RKO (cell line): ENCODE data around the gene FAM78A.
A peak's percentile ranks its signal among the peaks of the same experiment; 100 is the strongest.
"Not testable (repeated sequence)": the region's sequence is repeated elsewhere in the genome, so short reads cannot be mapped to it uniquely, and the experiment has no call there.

Experiments used
- DNase-seq: peaks from one replicate; pipeline ENCODE4 v3.0.0-alpha.2; 2016; ENCODE audit warnings: low spot score

The FAM78A gene

DNA sequence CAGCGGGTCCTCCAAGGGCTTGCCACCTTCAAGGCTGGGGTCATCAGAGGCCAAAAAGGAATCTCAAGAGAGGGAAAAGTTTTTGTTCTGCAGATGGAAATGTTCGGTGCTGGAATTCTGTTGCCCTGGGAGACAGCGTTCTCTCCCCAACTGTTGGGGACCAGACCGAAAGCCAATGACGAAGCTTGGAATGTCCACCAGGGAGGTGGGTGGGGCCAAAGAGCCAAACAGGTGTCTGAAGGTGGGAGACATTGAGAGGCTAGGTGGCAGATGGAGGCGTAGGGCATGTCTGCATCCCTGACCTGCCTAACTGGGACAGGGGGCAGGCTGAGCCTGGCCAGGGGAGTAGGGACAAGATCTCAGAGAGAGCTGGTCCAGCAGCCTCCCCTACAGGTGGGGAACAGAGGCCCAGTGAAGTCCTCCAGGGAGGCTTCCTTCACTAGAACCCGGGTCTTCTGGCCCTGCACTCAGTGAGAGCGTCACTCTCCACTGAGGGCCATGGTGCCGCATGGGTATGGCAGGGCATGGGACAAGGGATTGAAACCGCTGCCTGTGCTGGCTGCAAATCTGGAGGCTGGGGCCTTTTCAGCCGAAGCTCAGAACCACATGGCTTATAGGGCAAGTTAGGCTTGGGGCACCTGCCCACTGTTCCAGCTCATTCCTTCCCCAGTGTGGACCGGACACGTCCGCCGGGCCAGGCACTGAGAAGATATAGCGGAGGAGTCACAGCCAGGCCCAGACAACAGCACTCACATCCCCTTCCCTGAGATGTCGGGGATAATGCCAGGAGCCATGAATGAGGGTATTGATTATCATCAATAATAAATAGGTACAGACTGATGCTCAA, 5.0 kb upstream of the FAM78A start:
- DNase-seq: no peak

DNA sequence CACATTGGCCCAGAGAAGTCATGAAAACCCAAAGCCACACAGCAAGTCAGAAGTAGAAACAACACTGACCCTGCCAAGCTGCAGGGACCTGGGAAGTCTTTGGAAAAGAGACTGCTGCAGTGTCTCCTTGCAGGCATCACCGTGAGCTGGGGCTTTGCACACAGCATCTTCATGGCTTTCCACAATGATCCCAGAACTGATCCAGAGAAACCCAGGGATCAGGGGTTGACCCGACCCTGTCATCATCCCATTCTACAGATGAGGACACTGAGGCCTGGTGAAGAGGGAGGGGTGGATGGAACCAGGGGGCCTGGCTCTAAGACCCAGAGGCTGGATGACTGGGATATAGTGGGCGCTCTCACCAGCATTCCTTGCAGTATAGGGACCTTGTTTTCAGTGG, 4.3 kb upstream of the FAM78A start:
- DNase-seq: no peak

DNA sequence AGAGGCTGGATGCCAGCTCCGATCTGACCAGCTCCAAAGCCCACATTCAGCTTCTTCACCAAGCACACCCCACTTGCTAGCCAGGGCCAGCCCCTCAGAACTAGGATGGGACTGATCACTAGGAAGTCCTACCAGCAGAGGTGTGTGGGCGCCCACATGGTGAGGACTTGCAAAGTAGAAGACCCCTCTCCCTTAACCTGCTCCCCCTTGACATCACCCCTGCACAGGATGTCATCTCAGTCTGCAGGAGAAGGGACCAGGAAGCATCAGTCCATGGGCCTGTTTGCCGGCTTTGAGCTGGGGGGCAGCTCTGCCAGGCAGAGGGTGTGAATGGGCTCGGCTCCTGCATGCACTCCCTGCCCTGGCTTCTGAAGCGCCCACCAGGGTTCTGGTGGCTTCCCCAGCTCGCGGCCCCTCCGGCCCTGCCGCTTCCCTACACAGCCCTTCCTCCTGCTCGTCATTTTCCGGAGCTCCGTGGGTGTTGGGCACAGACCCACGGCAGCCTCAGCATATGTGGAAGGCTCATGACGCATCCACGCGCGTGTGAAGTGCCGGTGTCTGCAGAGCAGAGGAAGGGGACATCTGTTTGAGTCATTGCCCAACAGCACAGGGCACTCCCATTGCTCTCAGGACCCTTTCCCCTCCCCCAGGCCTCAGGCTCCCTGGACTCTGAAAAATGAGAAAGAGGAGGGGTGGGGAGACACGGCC, 3.7 kb upstream of the FAM78A start:
- DNase-seq: no peak

- no peak for DNase-seq
Observed at GRCh38 chr9:131279196-131279862, 3.0 kb upstream of the FAM78A start.

GRCh38 chr9:131278702-131279111, 2.4 kb upstream of the FAM78A start:
- no peak for DNase-seq

GRCh38 chr9:131277910-131278701, 1.8 kb upstream of the FAM78A start:
- peak; percentile 89 for DNase-seq

DNA sequence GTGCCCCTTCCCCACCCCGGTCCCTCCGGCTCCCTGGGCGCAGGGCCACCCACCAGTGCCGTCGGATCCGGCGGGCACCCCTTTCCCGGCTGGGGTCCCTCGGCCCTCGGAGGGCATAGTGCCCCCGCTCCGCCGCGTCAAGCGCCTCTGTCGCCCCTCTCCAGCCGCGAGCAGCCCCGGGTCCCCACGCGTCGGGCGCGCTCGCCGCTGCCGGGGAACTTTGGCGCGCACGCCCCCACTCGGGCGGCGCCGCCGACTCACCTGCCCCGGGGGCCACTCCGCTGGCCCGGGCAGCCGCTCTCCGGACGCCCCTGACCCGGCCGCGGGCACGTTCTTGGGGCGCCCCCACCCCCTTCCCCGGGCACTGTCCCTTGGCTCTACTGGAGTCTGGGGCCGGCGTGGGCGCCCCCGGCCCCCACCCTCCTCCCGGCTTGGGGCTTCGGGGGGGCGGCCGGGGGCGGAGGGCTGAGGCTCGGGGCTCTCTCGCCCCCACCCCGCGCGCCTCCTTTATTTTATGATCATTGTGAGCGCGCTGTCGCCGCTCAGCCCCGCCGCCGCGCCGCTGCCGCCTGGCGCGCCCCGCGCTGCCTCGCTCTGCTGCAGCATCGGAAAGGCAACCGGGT, 1.1 kb upstream of the FAM78A start:
- DNase-seq: no peak

DNA sequence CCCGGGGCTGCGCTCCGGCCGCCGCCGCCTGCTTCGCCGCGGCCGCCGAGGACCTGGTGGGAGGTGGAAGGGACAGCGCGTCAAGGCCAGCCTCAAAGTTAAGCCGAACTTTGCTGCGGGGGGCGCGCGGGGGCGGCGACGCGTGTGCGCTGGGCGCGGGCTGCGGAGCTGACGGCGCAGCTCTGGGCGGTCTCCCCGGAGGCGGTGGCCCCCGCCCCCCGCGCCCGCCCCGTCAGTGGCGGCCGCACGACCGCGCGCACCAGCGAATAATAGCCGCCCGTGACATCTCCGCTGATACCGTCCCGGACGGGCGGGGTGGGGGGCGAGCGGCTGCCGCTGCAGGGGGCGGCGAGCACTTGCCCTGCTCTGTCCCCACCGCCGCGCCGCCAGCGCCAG, 579 bp upstream of the FAM78A start:
- DNase-seq: no peak

DNA sequence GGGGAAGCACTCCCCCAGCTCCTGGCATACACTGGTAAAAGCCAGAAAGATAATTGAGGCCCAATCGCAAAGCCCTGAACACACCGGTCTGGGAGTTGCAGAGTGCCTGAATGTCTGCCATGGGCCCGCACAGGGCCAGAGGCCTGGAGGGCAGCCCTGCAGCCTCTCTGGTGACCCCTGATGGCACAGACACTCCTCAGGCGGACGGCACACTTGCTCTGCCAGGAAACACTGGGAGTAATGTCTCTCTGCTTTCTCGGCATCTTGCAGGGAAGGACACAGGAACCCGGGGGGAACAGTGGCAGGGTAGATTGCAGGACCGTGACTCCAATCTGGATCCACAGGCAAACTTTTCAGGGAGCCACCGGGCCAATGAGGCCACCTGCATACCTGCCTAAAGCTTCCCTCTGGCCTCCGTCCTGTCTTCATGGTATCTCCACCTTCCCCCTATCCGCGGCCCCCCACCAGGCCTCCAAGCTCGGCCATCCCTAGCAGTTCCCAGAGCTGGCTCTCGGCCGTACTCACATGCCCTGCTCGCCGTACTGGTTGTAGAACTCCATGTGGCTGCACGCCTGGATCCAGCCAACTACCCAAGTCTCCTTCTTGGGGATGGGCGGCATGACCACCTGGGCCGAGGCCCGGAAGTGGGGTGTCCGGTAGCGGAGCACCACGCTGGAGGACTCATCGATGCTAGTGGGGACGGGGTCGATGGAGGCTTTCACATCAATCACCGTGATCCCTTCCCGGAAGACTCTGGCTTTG, 797 bp downstream of the FAM78A start:
- peak; percentile 66 for DNase-seq

- no peak for DNase-seq
Observed at GRCh38 chr9:131274674-131275331, 1.5 kb downstream of the FAM78A start.

DNA sequence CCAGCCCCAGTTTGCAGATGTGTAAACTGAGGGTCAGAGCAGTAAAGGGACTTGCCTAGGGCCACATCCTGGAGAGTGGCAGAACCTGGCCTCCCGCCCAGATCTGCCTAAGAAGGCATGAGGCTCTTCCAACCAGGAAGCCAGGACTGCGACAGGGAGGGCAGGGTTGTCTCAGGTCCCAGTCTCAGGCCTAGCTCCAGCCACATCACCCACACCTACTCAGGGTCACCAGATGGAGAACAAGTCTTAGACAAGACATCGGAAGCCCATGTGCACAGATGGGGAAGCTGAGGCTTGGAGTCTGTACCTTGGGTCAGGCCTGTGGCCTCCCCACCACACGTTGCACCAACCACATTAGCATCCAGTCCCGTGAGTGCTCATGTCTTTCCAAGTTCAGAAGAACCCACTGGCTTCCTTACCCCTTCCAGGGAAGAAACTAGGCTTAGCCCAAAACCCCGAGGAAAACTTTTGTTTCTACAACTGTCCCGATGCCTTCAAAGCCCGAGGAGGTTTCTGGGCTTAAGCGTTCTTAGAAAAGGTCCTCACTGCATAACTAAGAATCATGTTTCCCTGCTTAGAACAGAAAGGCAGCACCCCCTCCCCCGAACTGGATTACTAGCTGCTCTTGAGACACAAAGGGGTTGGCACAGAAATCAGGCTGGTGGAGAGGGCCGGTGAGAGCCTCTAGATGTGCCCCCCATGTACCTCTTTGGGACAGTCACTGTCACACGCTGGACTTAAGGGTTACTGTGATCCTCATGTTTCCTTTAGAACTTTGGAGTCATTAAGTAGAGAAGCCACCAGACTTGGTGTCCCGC, 2.2 kb downstream of the FAM78A start:
- no peak for DNase-seq

GRCh38 chr9:131273146-131273855, 3.0 kb downstream of the FAM78A start:
- no peak for DNase-seq

DNA sequence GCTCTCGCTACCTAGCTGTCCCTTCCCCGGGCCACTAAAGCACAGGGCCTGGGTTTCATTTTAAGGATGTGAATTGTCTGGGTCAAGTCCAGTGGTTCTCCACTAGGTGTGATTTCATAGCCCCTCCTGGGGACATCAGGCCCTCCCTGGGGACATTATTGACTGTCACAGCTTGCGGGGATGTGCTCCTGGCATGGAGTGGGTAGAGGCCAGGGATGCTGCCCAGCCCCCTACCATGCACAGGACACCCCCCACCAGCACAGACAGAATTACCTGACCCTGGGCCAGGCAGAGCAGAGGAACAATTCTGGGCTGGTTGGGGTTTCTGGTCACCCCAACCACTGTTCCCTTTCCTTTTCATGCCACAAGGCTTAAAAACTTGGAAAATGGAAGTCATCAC, 4.1 kb downstream of the FAM78A start:
- DNase-seq: no peak

- no peak for DNase-seq
Observed at GRCh38 chr9:131271506-131271931, 4.8 kb downstream of the FAM78A start.

DNA sequence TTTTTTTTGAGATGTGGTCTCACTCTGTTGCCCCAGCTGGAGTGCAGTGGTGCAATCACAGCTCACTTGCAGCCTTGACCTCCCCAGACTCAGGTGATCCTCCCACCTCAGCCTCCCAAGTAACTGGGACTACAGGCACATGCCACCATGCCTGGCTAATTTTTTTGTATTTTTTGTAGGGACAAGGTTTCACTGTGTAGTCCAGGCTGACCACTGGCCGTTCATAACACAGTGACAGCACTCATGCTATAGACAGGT, 5.4 kb downstream of the FAM78A start:
- not testable (repeated sequence) for DNase-seq

DNA sequence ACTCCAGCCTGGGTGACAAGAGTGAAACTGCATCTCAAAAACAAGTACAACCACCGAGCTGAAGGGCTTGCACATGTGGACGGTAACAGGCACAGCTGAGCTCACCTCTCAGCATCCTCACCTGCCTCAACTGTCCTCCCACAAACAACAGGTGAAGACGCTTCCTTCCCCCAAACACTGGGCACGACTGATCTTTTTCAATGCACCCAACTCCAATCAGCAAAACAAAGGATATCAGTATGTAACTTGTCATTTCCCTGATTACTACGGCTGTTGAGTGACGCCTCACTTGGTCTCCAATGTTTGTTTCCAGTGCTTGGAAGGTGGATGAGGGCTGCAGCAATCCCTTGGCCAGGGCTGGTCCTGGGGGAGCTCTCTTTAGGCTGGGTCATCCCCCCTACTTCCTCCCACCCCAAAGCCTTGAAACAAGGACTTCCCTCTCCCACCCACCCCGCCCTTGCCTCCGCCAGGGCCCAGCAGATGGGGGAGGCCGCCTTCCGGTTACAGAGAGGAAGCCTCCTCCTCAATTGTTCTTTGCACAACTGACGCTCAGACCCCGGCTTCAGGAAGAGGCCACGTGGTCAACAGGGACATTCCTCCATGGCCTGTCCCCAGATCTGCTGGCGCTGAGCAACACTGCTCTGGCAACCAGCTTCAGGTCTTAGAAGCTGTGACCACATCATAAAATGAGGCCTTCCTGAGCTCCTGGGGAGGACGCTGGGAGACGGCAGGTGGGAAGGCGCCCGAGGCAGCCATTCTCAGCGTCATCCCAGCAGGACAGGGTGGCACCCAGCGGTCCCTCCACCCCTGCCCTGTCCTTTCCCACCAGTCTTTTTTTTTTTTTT, 5.9 kb downstream of the FAM78A start:
- no peak for DNase-seq

- no peak for DNase-seq
Observed at GRCh38 chr9:131266266-131267229, 9.8 kb downstream of the FAM78A start.
